NB4 (cell line): ENCODE results near the gene PSD.
A peak's percentile ranks its signal among the peaks of the same experiment; 100 is the strongest.

Experiments used
- DNase-seq: peaks from one replicate; pipeline ENCODE4 v3.0.0; 2010; ENCODE audit warnings: low read depth
- H3K4me3 ChIP-seq: one replicate; pipeline ENCODE4 v1.5.1; 2011; ENCODE audit warnings: mild to moderate bottlenecking, low read depth, low read length, moderate library complexity
- CTCF ChIP-seq: IDR thresholded peaks from one replicate; pipeline ENCODE4 v1.5.1; 2012; ENCODE audit warnings: low read depth, low read length
- MYC ChIP-seq: IDR thresholded peaks from 2 replicates; pipeline ENCODE4 v1.6.1; 2011; ENCODE audit warnings: low read depth, low read length
- POLR2A ChIP-seq: IDR thresholded peaks from 2 replicates; pipeline ENCODE4 v1.6.1; 2011; ENCODE audit warnings: mild to moderate bottlenecking; ENCODE audit not compliant: insufficient read length; ENCODE audit errors: extremely low read depth
- TF ChIP-seq, protein P1 (sequence below): IDR thresholded peaks from 2 replicates; pipeline ENCODE4 v1.6.1; 2011; ENCODE audit warnings: low read depth, low read length

The PSD gene

DNA sequence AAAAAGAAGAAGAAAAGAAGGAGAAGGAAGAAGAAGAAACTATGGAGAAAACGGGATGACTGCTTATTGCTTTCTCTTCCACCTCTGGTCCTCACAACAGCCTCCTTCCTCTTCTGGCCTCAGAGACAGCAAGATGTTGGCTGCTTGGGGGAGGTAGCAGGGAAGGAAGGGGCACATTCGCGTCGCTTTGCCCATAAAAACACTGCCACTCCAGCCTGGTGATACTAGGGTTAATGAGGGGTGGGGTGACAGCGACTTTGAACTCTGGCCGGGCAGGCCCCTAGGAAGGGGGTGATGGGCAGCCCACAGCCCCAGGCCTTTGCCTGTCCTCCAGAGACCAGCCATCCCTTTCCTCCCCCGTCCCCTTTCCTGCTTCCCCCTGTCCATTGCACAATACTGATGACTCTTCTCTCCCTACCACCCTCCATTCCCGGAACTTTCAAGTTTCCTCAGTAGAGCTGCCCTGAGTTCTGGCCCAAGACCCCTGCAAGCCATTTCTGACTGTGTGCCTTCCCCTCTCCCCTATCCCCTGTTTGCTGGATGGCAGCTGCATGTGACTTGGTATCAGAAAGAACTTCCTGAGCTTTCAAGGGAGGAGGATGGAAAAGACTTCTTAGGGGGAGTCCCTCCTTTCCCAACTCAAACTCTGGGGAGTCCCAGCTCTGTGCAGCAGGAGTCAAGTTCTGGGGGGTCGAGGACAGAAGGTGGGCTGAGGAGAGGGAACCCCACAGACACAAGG is 16.0 kb upstream of the PSD start:
- TF ChIP-seq, protein P1, sequence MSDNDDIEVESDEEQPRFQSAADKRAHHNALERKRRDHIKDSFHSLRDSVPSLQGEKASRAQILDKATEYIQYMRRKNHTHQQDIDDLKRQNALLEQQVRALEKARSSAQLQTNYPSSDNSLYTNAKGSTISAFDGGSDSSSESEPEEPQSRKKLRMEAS: no peak
- peak overlapping the region; percentile 60 for H3K4me3 ChIP-seq
- peak; percentile 75 for DNase-seq

- peak; percentile 74 for DNase-seq
- no peak overlapping the region for H3K4me3 ChIP-seq
- TF ChIP-seq CTCF (no peak), MYC (no peak), POLR2A (no peak)
- TF ChIP-seq, protein P1: no peak
These were observed 15.0 kb upstream of the PSD start for GRCh38 chr10:102433619-102434046.

GRCh38 chr10:102432162-102432950 is 13.8 kb upstream of the PSD start, which contains the start of gene CUEDC2:
CUEDC2 (minus strand) TSS chr10:102432574; CDS start chr10:102425188, 7,386 bp downstream.
- TF ChIP-seq MYC: peak; percentile 81
- TF ChIP-seq, protein P1: peak; percentile 68; the same call in 1 of the 2 replicates
- TF ChIP-seq POLR2A: peak; percentile 90
- no peak for TF ChIP-seq CTCF
- peak; percentile 98 for DNase-seq
- peak within 1 kb of the TSS; percentile 71 for H3K4me3 ChIP-seq

DNA sequence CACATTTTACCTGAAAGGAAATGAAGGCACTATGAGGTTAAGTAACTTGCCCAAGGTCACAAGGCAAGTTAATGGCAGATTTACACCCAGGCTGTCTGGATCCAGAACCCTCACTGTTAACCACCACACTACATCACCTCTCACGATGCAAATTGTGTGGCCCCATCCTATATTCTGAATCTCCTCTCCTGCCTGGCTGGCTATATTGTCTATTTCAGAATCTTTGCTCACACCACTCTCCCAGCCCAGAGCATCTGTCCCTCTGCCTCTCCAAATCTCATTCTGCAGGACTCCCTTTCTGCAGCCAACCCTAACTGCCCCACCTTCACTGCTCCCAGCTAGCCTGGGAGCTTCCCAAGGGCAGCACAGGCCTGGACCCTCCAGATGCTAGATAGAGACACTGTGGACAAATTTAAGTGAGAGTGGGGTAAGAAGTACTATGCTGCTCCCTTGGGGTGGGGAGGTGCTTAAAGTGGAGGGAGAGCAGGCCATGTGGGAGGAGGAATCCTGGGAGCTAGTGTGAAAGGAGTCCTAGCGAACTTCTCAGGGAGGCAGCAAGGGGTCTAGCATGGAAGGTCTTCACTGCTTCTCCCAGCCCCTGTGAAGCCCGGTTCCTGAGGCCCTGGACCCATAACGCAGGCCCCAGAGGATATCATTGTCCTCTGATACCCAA is 13.0 kb upstream of the PSD start:
- peak overlapping the region; percentile 71 for H3K4me3 ChIP-seq
- DNase-seq: peak; percentile 65
- TF ChIP-seq, protein P1: no peak
- TF ChIP-seq MYC (no peak), CTCF (no peak), POLR2A (no peak)

DNA sequence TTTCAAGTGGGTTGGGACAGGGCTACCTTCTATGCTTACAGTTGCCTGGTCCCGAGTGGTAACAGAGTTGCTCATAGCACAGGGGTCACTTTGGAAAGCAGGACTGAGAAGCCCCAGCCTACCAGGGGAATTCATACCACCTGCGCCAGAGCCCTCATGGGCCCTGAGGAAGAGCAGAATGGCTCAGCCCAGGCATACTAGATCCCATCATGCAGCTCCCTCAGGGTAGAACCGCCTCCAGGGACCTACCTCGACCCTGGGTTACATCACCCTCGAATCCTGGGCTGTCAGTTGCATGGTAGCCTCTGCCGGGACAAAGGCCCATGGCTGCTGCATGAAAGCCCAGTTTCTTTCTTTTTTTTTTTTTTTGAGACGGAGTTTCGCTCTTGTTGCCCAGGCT is 10.9 kb upstream of the PSD start:
- H3K4me3 ChIP-seq: no peak overlapping the region
- TF ChIP-seq CTCF (no peak), POLR2A (no peak), MYC (no peak)
- TF ChIP-seq, protein P1: no peak
- DNase-seq: no peak

DNA sequence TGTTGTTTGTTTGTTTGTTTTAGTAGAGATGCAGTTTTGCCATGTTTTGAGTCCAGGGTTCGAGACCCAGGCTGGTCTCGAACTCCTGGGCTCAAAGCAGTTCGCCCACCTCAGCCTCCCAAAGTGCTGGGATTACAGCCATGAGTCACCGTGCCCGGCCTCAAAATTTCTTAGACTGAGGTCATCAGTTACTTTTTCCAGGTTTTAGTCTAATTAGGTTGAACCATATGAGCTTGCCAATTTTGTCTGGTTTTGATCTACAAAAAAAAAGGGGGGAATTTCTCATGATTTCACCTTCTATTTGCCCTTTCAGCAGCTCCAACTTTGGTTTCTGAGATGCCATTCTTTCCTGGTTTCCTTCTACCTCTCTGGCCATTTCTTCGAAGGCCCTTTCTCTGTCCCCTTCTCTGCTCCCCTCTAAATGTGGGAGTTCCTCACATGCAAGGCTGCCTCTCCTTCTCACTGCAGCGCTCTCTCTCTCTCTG is 8.3 kb upstream of the PSD start:
- TF ChIP-seq, protein P1: no peak
- TF ChIP-seq MYC (no peak), CTCF (no peak), POLR2A (no peak)
- no peak for DNase-seq
- no peak overlapping the region for H3K4me3 ChIP-seq
